HepG2 (cell line): ENCODE results near the gene ATP13A2. TPM values are rescaled to one million over a fixed set of nuclear protein-coding genes. Genes with fewer than 3 reads are reported as not detected.
A peak's percentile ranks its signal among the peaks of the same experiment; 100 is the strongest.

Source experiments
- ARNT2 ChIP-seq: sonication (generic); formaldehyde crosslinking; IDR thresholded peaks from 2 replicates; pipeline ENCODE4 v1.8.0; 2022; ENCODE audit warnings: mild to moderate bottlenecking, low read depth, missing genetic modification reagents, moderate library complexity
- CTCF ChIP-seq: sonication (generic); formaldehyde crosslinking; IDR thresholded peaks from 2 replicates; pipeline ENCODE4 v1.5.0; 2020; ENCODE audit warnings: mild to moderate bottlenecking, missing genetic modification reagents, moderate library complexity
- DRAP1 ChIP-seq: IDR thresholded peaks from 2 replicates; pipeline ENCODE4 v1.6.1; 2016; ENCODE audit warnings: missing genetic modification reagents, missing compliant biosample characterization
- FOSL2 ChIP-seq: sonication (generic); formaldehyde crosslinking; IDR thresholded peaks from 2 replicates; pipeline ENCODE4 v1.4.0; 2020; ENCODE audit warnings: missing genetic modification reagents
- HNRNPLL ChIP-seq: fragments of 200-400 bp; formaldehyde crosslinking; IDR thresholded peaks from 2 replicates; pipeline ENCODE4 v1.6.1; 2017; ENCODE audit warnings: mild to moderate bottlenecking, low read depth, low read length; ENCODE audit not compliant: poor library complexity, severe bottlenecking
- HOXA3 ChIP-seq: sonication (generic); formaldehyde crosslinking; IDR thresholded peaks from 2 replicates; pipeline ENCODE4 v1.5.0; 2020; ENCODE audit warnings: missing genetic modification reagents
- MXD3 ChIP-seq: IDR thresholded peaks from 2 replicates; pipeline ENCODE4 v1.6.1; 2016; ENCODE audit warnings: mild to moderate bottlenecking, missing biosample characterization, missing genetic modification reagents
- PATZ1 ChIP-seq: sonication (generic); formaldehyde crosslinking; IDR thresholded peaks from 2 replicates; pipeline ENCODE4 v1.4.0; 2020; ENCODE audit warnings: missing genetic modification reagents
- PCBP1 ChIP-seq: fragments of 200-400 bp; formaldehyde crosslinking; IDR thresholded peaks from 2 replicates; pipeline ENCODE4 v1.6.1; 2017; ENCODE audit warnings: mild to moderate bottlenecking, low read depth, low read length, borderline replicate concordance
- POLR2G ChIP-seq: fragments of 200-400 bp; formaldehyde crosslinking; IDR thresholded peaks from 2 replicates; pipeline ENCODE4 v1.6.1; 2018; ENCODE audit warnings: mild to moderate bottlenecking, low read depth, low read length, moderate library complexity
- RCOR2 ChIP-seq: IDR thresholded peaks from 2 replicates; pipeline ENCODE4 v1.6.1; 2016; ENCODE audit warnings: missing biosample characterization, missing genetic modification reagents
- THAP7 ChIP-seq: sonication (generic); formaldehyde crosslinking; IDR thresholded peaks from 2 replicates; pipeline ENCODE4 v1.8.1; 2023; ENCODE audit warnings: mild to moderate bottlenecking, missing genetic modification reagents
- ZBTB20 ChIP-seq: sonication (generic); formaldehyde crosslinking; IDR thresholded peaks from 2 replicates; pipeline ENCODE4 v1.8.1; 2023; ENCODE audit warnings: missing genetic modification reagents, low read depth, mild to moderate bottlenecking, borderline replicate concordance
- ZBTB38 ChIP-seq: sonication (generic); formaldehyde crosslinking; IDR thresholded peaks from 2 replicates; pipeline ENCODE4 v1.5.1; 2020; ENCODE audit warnings: mild to moderate bottlenecking, missing genetic modification reagents
- ZFX ChIP-seq: sonication (generic); formaldehyde crosslinking; IDR thresholded peaks from 2 replicates; pipeline ENCODE4 v1.4.0; 2020; ENCODE audit warnings: mild to moderate bottlenecking, low read depth, missing genetic modification reagents, moderate library complexity
- ZSCAN25 ChIP-seq: sonication (generic); formaldehyde crosslinking; IDR thresholded peaks from 2 replicates; pipeline ENCODE4 v1.8.0; 2022; ENCODE audit warnings: mild to moderate bottlenecking, missing genetic modification reagents
- polyA plus RNA-seq, 8 experiments: library from polyadenylated mRNA; depleted of rRNA in 3 of 8; stranded (reverse) in 7 of 8; unstranded in 1 of 8; fragments of >200 nt; fragmentation: Illumina TruSeq in 4 of 8; extraction: Trizol in 4 of 8; gene quantifications; 2 replicates each; pipeline versions ENCODE4 v1.2.1 to v1.2.3, GENCODE V29; 2011 to 2016; ENCODE audit warnings: low read depth in 4 of 8, missing spikeins in 1 of 8, mixed read lengths in 1 of 8; ENCODE audit not compliant: insufficient read depth in 1 of 8
- total RNA-seq, 5 experiments: library from RNA; depleted of rRNA; stranded (reverse); fragments of >200 nt; fragmentation: Illumina TruSeq; extraction: Trizol; gene quantifications; 2 replicates each; pipeline ENCODE4 v1.2.3, GENCODE V29; 2016; ENCODE audit warnings: low read depth in 1 of 5

ATP13A2 gene
- total and polyA plus RNA-seq, 2 of the 13 experiments (the other 11 are each of a cell fraction or from before 2014, with no cell fraction given): 13.2 to 16.2 TPM

- TF ChIP-seq CTCF (CRISPR knock-in tag) (0 out of 2 replicates have a peak, but pooled peaks have one; percentile 15), PATZ1 (CRISPR knock-in tag) (peak; percentile 92), POLR2G (0 out of 2 replicates have a peak, but pooled peaks have one; percentile 23), PCBP1 (no peak), ZFX (CRISPR knock-in tag) (peak; percentile 84), HOXA3 (CRISPR knock-in tag) (peak; percentile 81), ZBTB38 (CRISPR knock-in tag) (peak; percentile 53; the same call in 1 of the 2 replicates), ZSCAN25 (CRISPR knock-in tag) (peak; percentile 81), ZBTB20 (CRISPR knock-in tag) (no peak), THAP7 (CRISPR knock-in tag) (peak; percentile 48; the same call in 1 of the 2 replicates), DRAP1 (0 out of 2 replicates have a peak, but pooled peaks have one; percentile 28), ARNT2 (CRISPR knock-in tag) (no peak), MXD3 (CRISPR knock-in tag) (no peak), FOSL2 (CRISPR knock-in tag) (peak; percentile 13; the same call in 1 of the 2 replicates), HNRNPLL (peak; percentile 95), RCOR2 (CRISPR knock-in tag) (no peak)
These were observed at the start of gene ATP13A2 (continued) for GRCh38 chr1:17011439-17012307.
